Neural crest cell (in vitro differentiated cells): ENCODE measurements around the gene PPP1R3G. TPM values are rescaled to one million over a fixed set of nuclear protein-coding genes. Genes with fewer than 3 reads are reported as not detected.
"Not testable (repeated sequence)": the region's sequence is repeated elsewhere in the genome, so short reads cannot be mapped to it uniquely, and the experiment has no call there.

Experiments
- DNase-seq: peaks from one replicate; pipeline ENCODE4 v3.0.0; 2021; ENCODE audit warnings: low read depth, mixed read lengths, low spot score
- H3K27ac Mint-ChIP-seq: one replicate; pipeline ENCODE4 v1.8.0; 2021; ENCODE audit warnings: mild to moderate bottlenecking, mixed read lengths; ENCODE audit not compliant: unreplicated experiment
- H3K27me3 Mint-ChIP-seq: 2 replicates; pipeline ENCODE4 v1.8.0; 2021; ENCODE audit warnings: low read depth, mild to moderate bottlenecking, mixed read lengths
- H3K36me3 Mint-ChIP-seq: 2 replicates; pipeline ENCODE4 v1.8.0; 2021; ENCODE audit warnings: low read depth, mild to moderate bottlenecking, mixed read lengths
- H3K4me1 Mint-ChIP-seq: 2 replicates; pipeline ENCODE4 v1.8.0; 2021; ENCODE audit warnings: mixed read lengths
- H3K4me3 Mint-ChIP-seq: one replicate; pipeline ENCODE4 v1.8.0; 2021; ENCODE audit warnings: mild to moderate bottlenecking, mixed read lengths
- H3K9me3 Mint-ChIP-seq: 2 replicates; pipeline ENCODE4 v1.8.0; 2021; ENCODE audit warnings: mixed read lengths
- total RNA-seq: library from RNA; stranded (reverse); gene quantifications from 2 replicates; pipeline ENCODE4 v1.2.1, GENCODE V29; 2021
- TF ChIP-seq, protein P1 (sequence below): fragments of 200-600 bp; sonication (generic); conservative IDR thresholded peaks from 2 replicates; pipeline ENCODE4 v1.5.0; 2021; ENCODE audit warnings: antibody characterized with exemption, mild to moderate bottlenecking

PPP1R3G gene
- total RNA-seq, 1 donor from 2014 or later: 0.05 TPM

DNA sequence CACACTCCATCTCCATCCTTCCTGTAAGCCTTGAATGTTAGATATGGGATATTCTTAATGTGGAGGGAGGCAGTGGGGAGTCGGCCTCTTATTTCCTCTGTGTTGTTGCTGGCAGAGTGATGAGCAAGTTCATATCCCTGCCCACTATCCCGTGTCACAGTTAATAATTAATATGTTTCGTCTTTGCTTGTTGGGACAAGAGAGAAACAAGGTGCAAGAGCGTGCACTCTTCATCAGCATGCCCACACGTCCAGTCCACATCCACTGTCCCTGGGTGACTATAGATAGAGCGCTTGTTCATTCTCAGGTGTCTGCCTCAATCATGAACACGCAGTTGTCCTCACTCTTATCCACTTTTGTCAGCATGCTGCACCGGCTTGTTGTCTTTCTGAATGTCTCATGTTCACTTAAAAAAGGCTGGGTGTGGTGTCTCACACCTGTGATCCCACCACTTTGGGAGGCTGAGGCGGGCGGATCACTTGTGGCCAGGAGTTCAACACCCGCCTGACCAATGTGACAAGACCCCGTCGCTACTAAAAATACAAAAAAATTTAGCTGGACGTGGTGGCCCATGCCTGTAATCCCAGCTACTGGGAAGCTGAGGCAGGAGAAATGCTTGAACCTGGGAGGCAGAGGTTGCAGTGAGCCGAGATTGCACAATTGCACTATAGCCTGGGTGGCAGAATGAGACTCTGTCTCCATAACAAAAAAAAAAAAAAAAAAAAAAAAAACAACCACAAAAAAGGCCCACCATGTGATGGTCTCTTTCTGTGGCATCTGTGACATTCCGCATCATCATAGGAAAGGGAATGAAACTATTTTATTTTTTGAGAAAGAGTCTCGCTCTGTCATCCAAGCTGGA, 34.2 kb downstream of the PPP1R3G start:
- H3K27ac Mint-ChIP-seq: no peak overlapping the region
- no peak for DNase-seq
- H3K4me3 Mint-ChIP-seq: no peak overlapping the region
- TF ChIP-seq, protein P1, sequence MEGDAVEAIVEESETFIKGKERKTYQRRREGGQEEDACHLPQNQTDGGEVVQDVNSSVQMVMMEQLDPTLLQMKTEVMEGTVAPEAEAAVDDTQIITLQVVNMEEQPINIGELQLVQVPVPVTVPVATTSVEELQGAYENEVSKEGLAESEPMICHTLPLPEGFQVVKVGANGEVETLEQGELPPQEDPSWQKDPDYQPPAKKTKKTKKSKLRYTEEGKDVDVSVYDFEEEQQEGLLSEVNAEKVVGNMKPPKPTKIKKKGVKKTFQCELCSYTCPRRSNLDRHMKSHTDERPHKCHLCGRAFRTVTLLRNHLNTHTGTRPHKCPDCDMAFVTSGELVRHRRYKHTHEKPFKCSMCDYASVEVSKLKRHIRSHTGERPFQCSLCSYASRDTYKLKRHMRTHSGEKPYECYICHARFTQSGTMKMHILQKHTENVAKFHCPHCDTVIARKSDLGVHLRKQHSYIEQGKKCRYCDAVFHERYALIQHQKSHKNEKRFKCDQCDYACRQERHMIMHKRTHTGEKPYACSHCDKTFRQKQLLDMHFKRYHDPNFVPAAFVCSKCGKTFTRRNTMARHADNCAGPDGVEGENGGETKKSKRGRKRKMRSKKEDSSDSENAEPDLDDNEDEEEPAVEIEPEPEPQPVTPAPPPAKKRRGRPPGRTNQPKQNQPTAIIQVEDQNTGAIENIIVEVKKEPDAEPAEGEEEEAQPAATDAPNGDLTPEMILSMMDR: no peak
- no peaks in the 10 kb centered on the region for H3K27me3 Mint-ChIP-seq
- H3K36me3 Mint-ChIP-seq: peaks cover 2% of the 10 kb centered on the region
- no peaks in the 10 kb centered on the region for H3K9me3 Mint-ChIP-seq
- H3K4me1 Mint-ChIP-seq: no peaks in the 10 kb centered on the region

DNA sequence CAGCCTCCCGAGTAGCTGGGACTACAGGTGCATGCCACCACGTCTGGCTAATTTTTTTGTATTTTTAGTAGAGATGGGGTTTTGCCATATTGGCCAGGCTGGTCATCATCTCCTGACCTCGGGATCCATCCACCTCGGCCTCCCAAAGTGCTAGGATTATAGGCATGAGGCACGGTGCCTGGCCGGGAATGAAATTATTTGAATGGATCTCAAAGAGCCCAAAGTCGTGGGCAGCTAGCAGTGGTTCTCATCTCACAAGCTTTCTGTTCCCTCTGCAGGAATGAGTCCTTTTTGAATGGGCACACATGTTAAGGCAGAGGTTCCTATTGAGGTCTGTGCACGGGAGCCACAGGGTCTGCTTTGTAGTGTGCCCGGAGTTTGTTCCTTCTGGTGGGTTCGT, 34.9 kb downstream of the PPP1R3G start:
- Mint-ChIP-seq H3K36me3 (peaks cover 2% of the 10 kb centered on the region), H3K27ac (no peak overlapping the region), H3K4me3 (no peak overlapping the region), H3K9me3 (no peaks in the 10 kb centered on the region), H3K4me1 (no peaks in the 10 kb centered on the region), H3K27me3 (no peaks in the 10 kb centered on the region)
- TF ChIP-seq, protein P1: no peak
- no peak for DNase-seq

DNA sequence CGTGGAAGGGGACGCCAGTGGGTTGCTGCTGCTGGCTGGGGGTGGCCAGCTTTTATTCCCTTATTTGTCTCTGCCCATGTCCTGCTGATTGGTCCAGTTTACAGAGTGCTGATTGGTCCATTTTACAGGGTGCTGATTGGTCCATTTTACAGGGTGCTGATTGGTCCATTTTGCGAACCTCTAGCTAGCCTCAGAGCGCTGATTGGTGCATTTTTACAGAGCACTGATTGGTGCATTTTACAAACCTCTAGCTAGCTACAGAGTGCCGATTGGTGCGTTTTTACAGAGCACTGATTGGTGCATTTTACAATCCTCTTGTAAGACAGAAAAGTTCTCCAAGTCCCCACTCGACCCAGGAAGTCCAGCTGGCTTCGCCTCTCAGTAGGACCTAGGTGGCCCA, 35.4 kb downstream of the PPP1R3G start:
- H3K4me3 Mint-ChIP-seq, H3K4me1 Mint-ChIP-seq, H3K36me3 Mint-ChIP-seq, H3K27ac Mint-ChIP-seq, DNase-seq, H3K9me3 Mint-ChIP-seq, H3K27me3 Mint-ChIP-seq: not testable (repeated sequence)

DNA sequence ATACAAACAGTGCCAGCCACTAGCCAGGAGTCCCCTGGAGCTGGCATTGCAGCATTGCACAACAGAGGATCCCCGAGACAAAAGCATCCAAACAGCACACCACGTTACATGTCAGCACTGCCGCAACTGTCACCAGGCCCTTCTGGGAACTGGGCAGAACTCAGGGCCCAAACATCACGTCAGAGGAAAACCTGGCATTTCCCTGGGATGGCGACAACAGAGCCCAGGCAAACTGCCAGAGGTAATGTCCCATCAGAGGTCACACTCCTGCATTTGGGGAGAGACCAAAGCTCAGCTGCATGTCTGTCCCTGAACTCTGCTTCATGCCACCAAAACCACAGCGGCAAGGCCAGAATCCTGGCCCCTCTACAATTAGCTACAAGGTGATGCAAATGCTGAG, 36.3 kb downstream of the PPP1R3G start:
- Mint-ChIP-seq H3K27ac (no peak overlapping the region), H3K4me1 (no peaks in the 10 kb centered on the region), H3K9me3 (no peaks in the 10 kb centered on the region), H3K4me3 (no peak overlapping the region), H3K27me3 (no peaks in the 10 kb centered on the region), H3K36me3 (peaks cover 2% of the 10 kb centered on the region)
- TF ChIP-seq, protein P1: no peak
- no peak for DNase-seq

DNA sequence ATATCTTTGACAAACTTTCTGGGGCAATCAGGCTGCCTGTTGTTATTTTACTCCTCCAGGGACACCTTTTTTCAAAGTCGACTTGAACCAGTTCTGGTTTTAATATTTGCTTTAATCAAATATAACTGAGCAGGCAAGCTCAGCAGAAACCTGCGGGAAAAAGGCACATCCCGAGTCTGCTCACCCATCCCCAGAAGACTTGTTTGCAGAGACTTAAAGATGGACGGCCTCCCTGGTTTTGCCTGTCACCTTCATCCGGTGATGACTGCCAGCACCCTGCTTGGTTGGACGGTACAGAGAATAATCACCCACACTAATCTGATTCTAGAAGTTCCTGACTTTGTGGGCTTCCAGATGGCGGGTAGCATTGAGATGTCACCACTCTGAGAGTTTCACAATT, 36.8 kb downstream of the PPP1R3G start:
- H3K36me3 Mint-ChIP-seq: peaks cover 2% of the 10 kb centered on the region
- H3K27ac Mint-ChIP-seq: no peak overlapping the region
- no peaks in the 10 kb centered on the region for H3K9me3 Mint-ChIP-seq
- no peak overlapping the region for H3K4me3 Mint-ChIP-seq
- no peak for DNase-seq
- no peaks in the 10 kb centered on the region for H3K4me1 Mint-ChIP-seq
- TF ChIP-seq, protein P1: no peak
- no peaks in the 10 kb centered on the region for H3K27me3 Mint-ChIP-seq

DNA sequence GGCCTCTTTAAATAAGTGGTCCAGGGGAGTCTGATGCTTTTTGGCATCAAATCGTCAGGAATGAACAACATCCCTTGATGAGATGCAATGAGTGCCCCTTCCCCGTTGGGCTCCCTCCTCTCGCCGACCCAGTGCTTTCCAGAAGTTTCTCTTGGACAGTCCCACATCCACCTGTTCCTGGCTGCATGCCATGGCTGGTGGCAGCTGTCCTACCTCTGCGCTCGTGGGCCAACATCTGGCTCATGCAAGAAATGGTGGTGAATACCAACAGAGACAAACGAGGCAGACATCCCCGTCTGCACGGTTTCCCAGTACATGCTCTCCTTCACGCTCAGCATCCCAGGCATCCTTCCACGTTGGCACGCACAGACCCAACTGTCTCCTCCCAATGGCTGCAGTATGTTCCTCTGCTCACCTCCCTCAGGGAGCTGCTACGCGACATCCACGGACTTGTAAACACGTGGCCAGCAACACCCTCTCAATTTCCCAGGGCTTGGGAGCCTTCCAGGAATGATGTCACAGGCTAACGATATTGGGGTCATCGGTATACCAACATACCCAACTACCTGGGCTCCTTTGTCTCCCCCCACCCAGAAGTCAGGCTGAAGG, 37.5 kb downstream of the PPP1R3G start:
- peaks cover 2% of the 10 kb centered on the region for H3K36me3 Mint-ChIP-seq
- no peak for DNase-seq

More for the DNA sequence above, 37.5 kb downstream of the PPP1R3G start:
- TF ChIP-seq, protein P1: no peak
- no peaks in the 10 kb centered on the region for H3K4me1 Mint-ChIP-seq
- H3K9me3 Mint-ChIP-seq: no peaks in the 10 kb centered on the region
- no peak overlapping the region for H3K27ac Mint-ChIP-seq
- H3K4me3 Mint-ChIP-seq: no peak overlapping the region
- H3K27me3 Mint-ChIP-seq: no peaks in the 10 kb centered on the region
